NCI-H1417 treated with DMSO at 0.1 percent for 48 hours (cell line): ENCODE measurements around the gene SMIM1.

Source experiments
- DNase-seq: peaks from one replicate; lab custom pipeline; 2025; lab: John Stamatoyannopoulos, UW

The SMIM1 gene

GRCh38 chr1:3756394-3756793, 16.2 kb upstream of the SMIM1 start:
- no peak for DNase-seq

GRCh38 chr1:3759164-3759563, 13.4 kb upstream of the SMIM1 start:
- no peak for DNase-seq

- no peak for DNase-seq
Measured at GRCh38 chr1:3759796-3760195, 12.8 kb upstream of the SMIM1 start.

- DNase-seq: no peak
Measured at GRCh38 chr1:3761296-3762010, 11.1 kb upstream of the SMIM1 start.

- no peak for DNase-seq
Measured at GRCh38 chr1:3762151-3762872, 10.2 kb upstream of the SMIM1 start.

- no peak for DNase-seq
Measured at GRCh38 chr1:3762873-3763228, 9.7 kb upstream of the SMIM1 start.

GRCh38 chr1:3763351-3764125, 9.0 kb upstream of the SMIM1 start:
- DNase-seq: no peak

- DNase-seq: no peak
Measured at GRCh38 chr1:3767328-3767925, 5.1 kb upstream of the SMIM1 start.

- no peak for DNase-seq
Measured at GRCh38 chr1:3768811-3769390, 3.6 kb upstream of the SMIM1 start.

- DNase-seq: no peak
Measured at GRCh38 chr1:3770047-3770765, 2.3 kb upstream of the SMIM1 start.

- DNase-seq: no peak
Measured at GRCh38 chr1:3771108-3772026, 1.2 kb upstream of the SMIM1 start.

- peak; percentile 12 for DNase-seq
Measured at GRCh38 chr1:3772027-3772714, 378 bp upstream of the SMIM1 start.

- DNase-seq: no peak
Measured at GRCh38 chr1:3773572-3774275, 1.2 kb downstream of the SMIM1 start.

GRCh38 chr1:3774276-3774945, 1.9 kb downstream of the SMIM1 start:
- no peak for DNase-seq

GRCh38 chr1:3774946-3775489, 2.5 kb downstream of the SMIM1 start:
- DNase-seq: no peak

- DNase-seq: peak; percentile 4
Measured at GRCh38 chr1:3775490-3776230, 3.1 kb downstream of the SMIM1 start.

- no peak for DNase-seq
Measured at GRCh38 chr1:3776231-3776961, 3.8 kb downstream of the SMIM1 start.
